GM19463 (cell line): Measurements from ENCODE around the gene TMEM245.

ENCODE experiments used
- ATAC-seq: cut with Tn5 transposase; IDR thresholded peaks from one replicate; pipeline ENCODE4 v1.9.1; 2021; ENCODE audit warnings: mild to moderate bottlenecking, moderate library complexity; ENCODE audit not compliant: unreplicated experiment

The TMEM245 gene

DNA sequence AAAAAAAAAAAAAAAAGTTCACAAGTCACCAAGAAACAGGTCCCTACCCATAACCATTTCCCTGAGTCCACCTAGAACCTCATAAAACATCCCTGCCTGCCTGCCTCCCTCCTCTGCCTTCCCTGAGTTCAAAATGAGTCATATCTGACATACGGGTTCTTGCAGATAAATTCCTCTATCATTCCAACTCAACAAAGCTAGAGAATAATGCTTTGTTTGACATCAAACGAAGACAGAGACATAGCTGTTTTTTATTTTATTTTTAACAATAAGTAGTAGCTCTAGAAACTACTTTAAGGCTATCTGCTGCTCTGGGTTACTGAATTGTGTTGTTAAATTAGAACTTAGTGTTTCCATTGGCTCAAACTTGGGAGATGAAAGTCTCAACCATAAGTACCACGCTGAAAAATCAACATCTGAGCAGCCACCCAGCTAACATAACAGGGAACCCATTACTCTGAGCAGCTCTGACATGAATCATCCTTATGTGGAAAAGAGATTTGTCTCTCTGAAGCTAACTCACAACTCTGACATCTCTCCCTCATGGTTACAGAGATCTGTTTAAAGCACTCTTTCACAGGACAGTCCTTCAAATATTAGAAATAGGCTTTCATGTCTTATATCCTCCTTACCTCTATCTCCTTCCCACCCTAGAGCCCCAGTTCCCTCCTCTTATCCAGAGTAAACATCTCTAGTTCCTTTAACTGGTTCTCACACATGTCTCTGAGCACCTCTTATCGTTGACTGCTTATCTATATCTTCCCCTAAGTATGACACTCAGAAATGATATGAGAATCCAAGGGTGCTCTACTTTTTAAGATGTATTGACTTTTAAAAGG is 12.1 kb downstream of the TMEM245 start:
- no peak for ATAC-seq

DNA sequence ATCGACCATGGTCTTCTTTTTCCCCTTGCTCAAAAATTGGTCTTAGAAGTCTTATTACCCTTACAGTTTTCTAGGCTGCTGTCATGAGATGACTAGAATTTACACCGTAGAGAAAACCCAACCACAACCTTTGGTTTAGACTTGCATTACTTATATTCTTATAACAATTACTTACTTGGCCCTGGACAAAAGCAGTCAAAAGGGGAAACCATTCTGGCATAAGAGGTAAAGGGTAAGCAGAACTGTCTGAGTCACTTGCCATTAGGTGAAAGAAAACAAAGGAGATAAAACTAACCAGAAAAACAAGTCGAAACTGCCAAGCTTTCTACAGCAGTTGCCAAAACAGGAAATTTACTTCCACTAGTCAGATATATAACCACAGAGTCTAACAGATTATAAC is 17.9 kb downstream of the TMEM245 start:
- ATAC-seq = peak; percentile 76

DNA sequence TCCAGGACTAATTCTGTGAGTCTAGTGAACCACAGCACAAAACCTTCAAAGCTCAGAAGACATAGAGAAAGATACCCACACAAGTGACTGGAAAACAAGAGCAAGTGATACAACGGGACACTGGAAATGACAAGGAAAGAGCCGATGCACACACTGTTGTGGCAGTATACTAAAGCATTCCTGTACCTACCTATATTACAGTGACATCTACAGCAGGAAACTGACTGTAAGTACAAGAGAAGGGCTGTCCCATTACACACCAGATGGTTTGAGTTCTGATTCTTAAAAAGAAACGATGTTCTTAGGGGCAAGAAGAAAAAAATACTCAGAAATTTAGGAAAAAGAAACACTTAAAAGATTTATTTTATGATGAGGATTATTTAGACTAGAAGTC is 18.5 kb downstream of the TMEM245 start:
- no peak for ATAC-seq

DNA sequence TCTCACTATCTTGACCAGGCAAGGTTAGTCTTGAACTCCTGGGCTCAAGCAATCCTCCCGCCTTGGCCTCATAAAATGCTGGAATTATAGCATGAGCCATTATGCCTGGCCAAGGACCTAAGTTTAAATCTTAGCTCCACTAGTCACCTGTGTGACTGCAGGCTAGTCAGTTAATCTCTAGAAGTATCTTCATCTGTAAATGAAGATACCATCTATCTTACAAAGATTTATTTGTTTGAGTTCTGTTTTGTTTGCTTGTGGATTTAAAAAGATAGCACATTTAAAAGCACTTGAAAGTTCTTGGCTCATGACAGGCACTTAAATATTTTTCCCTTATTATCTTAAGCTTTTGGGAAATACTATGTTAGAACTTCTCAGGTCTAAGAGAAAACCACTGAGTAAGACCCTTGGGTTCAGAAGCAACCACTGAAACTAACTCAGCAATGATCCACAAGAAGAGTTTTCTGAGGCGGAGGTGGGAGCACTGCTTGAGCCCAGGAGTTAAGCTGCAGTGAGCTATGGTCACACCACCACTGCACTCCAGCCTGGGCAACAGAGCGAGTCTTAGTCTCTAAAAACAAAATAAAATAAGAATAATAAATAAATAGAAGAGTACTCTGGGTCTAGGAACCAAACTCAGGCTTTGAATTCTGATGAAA is 19.1 kb downstream of the TMEM245 start:
- ATAC-seq = peak; percentile 33

DNA sequence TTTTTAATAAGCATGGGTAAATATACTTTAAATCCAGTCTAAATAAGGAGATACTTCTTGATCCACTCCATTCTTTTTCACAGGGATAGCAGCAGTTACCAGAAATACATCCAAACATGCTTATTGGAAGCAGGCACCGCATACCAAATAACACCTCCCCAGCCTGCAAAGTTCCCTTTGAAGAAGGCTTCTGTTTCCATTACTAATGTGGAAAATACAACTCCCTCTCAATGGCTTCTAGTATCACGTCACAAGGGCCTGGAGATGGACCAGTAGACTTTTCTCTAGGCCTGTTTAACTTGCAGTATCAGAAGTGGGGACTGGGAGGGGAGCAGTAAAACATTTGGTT is 20.8 kb downstream of the TMEM245 start:
- no peak for ATAC-seq

DNA sequence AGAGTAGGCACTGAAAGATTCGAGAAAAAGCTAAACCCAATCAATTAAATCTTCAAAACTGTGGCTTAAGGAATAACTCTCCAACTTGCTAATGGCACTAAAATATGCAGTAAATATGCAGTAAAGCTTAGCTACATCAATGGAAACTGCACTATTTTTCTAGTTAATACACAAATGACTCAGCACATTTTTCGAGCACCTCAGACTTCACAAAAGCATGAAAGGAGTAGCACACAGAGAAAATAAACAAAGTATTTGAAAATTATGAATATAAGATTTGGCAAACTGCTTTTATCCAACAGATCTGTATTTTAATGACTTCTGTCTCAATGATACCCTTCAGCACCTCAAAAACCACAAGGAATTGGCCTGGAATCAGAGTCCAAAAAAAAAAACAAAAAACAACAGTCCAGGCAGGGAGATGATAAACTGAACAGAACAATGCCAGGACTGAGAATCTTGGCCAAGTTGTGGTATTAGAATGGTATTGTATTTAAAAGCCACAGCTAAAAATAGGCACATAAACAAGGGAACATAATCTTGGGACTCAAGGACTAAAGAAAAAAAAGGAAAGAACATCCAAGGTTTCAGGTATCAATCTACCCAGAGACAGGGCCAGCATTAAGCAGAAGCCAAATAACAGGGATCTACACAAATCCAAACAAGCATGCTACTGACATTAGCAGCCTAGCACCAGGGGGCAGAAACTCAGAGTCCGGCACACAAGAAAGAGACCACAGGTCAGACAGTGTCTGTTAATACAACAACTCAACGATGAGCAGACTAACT is 21.4 kb downstream of the TMEM245 start:
- ATAC-seq = no peak

DNA sequence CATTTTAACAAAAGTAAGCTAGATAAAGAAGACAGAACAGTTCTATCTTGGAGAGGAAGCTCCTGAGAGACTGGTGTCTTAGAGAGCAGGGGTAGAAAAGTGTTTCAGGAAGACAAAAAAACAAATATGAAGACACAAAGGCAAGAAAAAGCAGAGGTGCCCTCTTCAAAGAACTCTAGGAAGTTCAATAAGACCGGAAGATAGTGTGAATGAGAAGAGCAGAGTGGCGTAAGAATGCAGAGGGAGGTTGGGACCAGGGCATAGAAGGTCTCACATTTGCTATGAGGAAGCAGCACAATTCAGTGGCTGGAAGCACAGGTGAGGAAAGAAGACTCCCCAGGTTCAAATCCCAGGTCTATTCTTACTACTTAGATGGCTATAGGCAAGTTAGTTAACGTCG is 22.6 kb downstream of the TMEM245 start:
- no peak for ATAC-seq

DNA sequence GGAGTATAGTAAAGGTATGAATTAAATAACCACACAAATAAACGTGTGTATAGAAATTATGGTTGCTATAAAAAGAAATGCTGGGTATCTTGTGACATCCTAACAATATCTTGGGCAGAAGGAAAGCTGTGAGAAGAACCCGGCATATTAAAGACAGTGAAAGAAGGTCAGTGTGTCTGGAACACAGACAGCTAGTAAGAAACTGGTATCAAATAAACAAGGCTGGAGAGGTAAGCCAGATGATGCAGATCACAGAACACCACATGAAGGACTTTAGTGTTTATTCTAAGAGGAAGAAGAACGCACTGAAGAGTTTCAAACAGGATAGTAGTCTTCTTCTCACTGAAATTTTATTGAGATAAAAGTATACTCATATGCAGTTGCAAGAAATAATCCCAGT is 24.4 kb downstream of the TMEM245 start:
- ATAC-seq = no peak

DNA sequence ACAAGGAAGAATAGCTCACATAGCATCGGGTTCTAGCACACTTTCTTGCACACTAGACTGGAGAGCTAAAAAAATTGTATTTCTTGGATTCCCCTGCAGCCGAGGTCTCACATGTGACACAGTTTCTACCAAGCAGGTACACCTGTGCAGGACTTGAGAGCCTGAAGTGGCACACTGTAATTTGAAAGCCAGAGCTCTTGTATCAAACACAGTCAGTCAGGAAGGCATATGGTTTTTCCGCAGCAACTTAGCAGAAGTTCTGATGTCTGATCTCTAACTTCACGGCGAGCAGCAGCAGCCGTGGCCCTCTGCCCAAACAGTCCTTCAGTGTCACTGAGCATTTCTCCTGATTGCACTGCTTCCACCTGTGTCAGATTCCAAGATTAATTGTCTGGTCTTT is 25.5 kb downstream of the TMEM245 start:
- no peak for ATAC-seq

DNA sequence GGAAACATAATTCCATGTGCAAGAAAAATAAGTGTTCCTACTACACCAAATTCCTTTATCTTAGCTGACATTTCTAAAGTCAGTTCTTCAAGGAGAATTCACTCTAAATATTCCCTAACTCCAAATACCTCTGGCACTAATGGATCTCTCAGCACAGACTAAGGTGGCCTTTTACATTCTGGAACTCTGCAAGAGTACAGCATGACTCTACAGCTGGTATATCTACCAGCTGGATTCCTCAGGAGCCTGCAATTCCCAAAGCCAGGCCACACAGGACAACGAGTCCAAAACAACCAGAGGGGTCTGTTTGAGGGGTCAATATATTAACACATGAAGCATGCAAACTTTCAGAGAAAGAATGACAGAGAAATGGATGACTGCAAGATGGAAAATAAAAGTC is 27.2 kb downstream of the TMEM245 start:
- no peak for ATAC-seq

DNA sequence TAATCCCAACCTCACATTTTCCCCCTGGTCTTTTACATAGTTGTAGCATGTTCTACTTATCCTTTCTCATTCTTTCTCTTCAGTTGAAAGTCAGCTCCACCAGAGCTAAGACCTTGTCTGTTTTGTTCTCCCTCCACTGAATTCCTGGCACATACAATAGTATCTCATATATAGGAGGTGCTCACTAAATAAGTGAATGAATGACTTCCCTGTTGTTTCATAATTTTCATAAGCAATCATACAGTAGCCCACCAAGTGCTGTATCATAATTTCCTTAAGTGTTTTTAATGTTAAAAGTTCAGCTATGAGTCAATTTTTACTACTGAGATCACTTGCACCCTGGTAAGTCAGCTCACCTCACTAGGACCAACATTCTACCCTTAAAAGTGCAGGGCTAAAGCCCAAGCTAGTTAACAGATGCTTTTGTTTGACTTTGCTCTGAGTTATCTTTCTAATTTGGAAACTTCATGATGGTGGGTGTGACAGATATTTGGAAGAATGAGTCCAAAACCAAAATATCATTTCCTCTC is 27.6 kb downstream of the TMEM245 start:
- ATAC-seq = no peak

DNA sequence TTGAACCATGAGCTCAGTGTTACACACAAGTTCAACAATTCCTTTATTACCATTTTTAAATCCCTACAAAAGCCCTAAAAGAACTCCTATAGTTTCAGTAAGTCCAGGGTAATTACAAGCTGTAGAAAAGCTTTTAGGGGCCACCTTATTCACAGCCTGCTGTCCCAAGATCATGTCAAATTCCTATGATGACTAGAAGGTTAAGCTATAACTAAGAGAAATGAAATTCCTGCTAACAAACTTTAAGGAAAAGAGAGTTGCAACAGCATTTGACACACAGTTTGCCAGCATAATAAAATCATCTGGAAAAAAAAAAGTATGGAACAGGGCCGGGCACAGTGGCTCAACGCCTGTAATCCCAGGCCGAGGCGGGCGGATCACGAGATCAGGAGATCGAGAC is 31.5 kb downstream of the TMEM245 start:
- no peak for ATAC-seq

DNA sequence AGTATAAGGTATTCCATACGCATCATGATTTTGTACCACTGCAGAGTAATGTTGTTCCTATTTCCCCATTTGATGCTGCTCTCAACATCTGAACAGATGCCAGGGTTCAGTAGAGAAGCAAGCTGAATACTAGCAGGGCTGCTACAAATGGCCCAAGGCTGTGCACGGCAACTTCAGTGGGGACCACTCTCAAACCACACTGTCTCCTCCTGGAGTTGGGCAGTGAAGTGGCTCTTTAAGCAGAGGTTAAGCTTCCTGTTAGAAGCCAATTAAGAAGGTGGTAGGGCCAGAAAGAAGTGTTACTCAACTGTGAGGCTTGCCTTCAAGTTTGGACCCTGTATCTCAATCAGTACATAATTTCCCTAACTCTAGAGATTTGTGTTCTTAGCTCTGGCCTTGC is 32.0 kb downstream of the TMEM245 start:
- no peak for ATAC-seq

DNA sequence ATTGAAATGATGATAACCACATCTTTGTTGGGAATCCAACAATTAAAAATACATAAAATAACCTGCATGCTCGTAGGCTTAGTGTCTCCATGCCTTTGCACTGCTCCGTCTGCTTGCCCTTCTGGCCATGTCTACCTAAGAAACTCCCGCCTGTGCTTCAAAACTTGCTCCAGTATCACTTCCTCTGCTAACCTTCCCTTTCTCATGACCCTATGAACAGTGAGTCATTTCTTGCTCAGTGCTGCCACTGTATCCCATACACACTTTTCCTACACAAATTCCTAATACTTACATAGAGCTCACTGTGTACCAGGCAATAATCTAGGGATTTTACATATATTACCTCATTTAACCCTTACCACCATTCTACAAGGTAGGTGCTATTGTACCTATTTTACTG is 33.5 kb downstream of the TMEM245 start:
- peak; percentile 89 for ATAC-seq

DNA sequence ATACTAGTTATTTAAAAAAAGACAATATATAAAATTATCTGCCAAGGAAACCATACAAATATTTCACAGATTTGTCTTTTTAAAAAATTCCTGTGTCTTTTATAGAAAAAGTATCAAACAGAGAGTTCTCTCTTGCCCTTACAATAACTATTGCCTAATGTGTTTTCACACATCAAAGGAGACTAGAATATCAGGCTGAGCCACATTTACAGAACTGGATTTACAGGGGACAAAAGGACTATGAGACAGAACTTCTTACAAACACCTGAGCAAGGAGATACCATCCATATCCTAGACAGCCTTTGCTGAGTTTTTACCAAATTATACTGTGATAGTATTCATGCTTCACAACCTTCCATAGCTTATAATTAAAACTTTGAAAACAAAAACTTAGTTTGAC is 34.2 kb downstream of the TMEM245 start:
- ATAC-seq = no peak

DNA sequence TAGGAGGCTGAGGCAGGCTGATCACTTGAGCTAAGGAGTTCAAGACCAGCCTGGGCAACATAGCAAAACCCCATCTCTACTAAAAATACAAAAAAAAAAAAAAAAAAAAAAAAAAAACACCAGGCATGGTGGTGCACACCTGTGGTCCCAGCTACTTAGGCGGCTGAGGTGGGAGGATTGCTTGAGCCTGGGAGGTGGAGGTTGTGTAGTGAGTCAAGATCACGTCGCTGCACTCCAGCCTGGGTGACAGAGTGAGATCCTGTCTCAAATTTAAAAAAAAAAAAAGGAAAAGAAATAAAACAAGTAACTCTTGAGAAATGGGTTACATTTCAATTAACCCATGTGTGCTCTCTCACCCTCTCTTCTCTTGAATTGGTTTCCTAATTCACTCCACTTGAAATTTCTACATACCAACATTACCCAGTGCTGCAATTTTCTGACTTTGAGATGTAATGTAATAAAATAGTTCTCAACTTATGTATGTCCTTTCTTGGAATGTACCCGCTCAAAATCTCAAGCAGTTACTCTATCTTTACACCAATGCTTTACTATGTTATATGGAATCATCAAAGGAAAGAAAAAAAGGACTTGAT is 35.8 kb downstream of the TMEM245 start:
- ATAC-seq = no peak

DNA sequence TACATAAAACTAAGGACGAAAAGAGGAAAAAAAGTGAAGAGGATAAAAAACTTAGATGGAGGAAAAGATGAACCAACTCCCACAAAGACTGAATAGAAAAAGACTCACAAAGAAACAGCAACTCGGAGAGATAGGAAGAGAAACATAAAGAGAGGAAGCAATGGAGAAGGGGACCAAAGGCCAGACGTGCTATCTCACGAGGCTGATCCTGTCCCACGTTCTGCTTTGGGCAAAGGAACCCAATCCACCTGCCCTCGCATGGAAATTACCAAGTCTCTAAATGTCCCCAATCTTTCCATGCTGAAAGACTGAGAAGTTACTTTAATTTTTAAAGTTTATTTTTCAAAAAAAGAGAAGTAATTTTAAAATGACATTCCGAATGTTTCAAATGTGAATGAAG is 36.6 kb downstream of the TMEM245 start:
- ATAC-seq = no peak

DNA sequence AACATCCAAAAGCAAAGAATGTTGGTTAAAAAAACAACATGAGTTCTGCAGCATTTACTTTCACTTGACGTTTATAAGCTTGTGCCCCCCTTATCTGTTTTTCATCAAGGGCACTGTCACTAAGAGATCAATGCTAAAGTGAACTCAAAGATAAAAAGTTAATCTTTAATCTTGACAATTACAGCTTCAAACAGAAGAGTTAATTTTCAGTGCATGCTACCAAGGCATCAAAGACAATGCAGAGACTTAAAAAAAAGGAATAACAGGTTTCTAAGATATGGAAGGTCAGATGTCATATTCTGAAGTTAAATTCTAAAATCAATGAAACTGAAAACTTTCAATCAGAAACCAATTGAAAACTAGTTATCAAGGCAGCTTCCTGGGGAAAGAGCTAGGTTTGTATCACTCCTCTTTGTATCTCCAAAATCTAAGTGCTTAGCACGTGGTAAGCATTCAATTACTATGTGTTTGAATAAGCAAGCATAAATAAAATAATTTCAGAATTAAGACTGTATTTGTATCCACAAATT is 37.6 kb downstream of the TMEM245 start:
- ATAC-seq = no peak

DNA sequence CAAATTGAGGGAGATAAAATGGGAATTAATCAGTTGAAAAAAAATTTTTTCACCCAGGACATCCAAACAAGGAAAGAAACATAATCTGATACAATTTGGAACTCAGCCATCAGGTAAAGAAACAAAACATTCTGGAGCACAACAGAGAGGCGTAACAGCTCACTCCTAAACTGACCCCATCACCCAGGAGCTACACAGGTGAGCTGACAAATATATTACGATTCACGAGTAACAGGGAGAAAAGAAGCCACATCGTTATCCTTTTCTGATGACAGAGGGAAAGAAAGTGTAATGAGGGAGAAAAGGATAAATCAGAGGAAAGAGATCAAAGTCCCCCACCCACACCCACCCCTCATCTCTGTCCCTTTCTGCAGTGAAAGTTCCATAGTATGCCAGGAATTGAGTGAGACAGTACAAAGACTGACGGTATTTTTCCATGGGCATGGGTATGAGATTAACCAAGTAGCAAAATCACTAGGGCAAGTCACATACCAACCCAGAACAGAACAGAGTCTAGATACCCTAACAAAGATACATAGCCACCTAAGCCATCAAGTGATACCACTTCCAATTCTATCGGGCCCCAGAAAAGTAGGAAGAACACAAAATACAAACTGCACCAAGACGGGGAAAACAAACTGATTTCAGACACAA is 45.4 kb downstream of the TMEM245 start:
- ATAC-seq = no peak

DNA sequence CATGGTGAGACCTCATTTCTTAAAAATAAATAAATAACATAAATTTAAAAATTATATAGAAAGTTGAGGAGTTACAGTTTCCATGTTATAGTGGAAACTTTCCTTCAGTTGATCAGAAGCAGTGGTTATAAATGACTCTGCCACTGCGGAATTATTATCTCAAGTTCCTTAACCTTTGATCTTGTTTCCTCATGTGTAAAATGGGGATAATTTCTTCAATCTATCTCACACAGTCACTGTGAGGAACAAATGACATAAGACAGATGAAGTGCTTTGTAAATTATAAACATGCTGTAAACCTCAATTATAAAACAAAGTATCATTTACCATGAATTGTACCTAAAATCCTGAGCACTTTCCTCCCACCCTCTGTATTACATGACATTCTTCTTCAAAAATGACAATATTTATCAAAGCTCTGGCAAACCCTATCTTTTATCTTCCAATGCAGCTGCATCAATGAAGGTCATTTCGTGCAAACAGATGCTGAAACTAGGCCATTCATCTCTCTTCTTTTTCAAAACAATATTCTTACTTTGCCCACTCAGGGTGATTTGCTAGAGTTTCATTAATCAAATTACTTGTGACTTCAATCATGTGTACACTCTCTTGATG is 46.8 kb downstream of the TMEM245 start:
- no peak for ATAC-seq
